Measurements from ENCODE around the gene GPR161.

The GPR161 gene

DNA sequence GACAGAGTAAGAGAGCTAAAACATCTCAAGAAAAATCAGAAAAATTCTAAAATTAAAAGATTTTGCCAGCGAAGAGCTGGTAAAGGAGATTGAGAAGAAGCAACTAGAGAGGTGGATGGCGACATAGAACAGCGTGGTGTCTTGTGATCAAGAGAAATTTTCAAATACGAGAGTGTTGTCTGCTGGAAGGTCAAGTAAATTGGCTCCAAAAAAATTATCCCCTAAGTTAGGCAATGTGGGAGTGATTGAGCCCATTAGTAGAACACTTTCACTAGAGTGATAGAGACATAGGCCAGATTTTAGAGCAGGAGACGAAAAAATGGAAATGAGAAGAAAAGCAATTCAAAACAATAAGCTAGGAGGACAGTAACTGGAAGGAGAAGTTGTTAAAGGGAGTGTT lies 105.5 kb downstream of the GPR161 start:
- no peak for DNase-seq (ENCODE audit: low read depth)
